Small intestine (tissue), 7 donors: ENCODE data around the gene KIRREL1. TPM values are rescaled to one million over a fixed set of nuclear protein-coding genes. Genes with fewer than 3 reads are reported as not detected.

Source experiments
- DNase-seq, 2 donors: peaks; one replicate each; pipeline versions ENCODE4 v3.0.0 to v3.0.0-alpha.2; 2013
- FAIRE-seq: peaks from 2 replicates; lab custom pipeline; 2012; peaks lifted over from hg19 to GRCh38; lab: Jason Lieb, UNC
- H3K27ac ChIP-seq, 3 donors: one replicate each; pipeline ENCODE4 v1.5.1; 2013; ENCODE audit warnings: low read length in 2 of 3, mild to moderate bottlenecking in 2 of 3, control low read depth in 1 of 3, inconsistent platforms in 1 of 3, low read depth in 1 of 3, moderate library complexity in 1 of 3
- H3K27me3 ChIP-seq, 3 donors: one replicate each; pipeline ENCODE4 v1.6.1; 2013; ENCODE audit warnings: low read length in 3 of 3, inconsistent platforms in 1 of 3; ENCODE audit not compliant: control insufficient read depth in 3 of 3, insufficient read depth in 3 of 3
- H3K36me3 ChIP-seq, 3 donors: one replicate each; pipeline ENCODE4 v1.6.1; 2013; ENCODE audit warnings: low read length in 3 of 3, inconsistent platforms in 1 of 3, low read depth in 1 of 3, mild to moderate bottlenecking in 1 of 3, moderate library complexity in 1 of 3; ENCODE audit not compliant: control insufficient read depth in 3 of 3, insufficient read depth in 2 of 3
- H3K4me1 ChIP-seq, 3 donors: one replicate each; pipeline ENCODE4 v1.6.1; 2013; ENCODE audit warnings: low read length in 2 of 3, inconsistent platforms in 1 of 3, low read depth in 1 of 3, mild to moderate bottlenecking in 1 of 3, moderate library complexity in 1 of 3; ENCODE audit not compliant: control insufficient read depth in 3 of 3, insufficient read depth in 2 of 3
- H3K4me3 ChIP-seq, 3 donors: one replicate each; pipeline ENCODE4 v1.5.1; 2013; ENCODE audit warnings: low read length in 3 of 3, control low read depth in 1 of 3, inconsistent platforms in 1 of 3, low read depth in 1 of 3, mild to moderate bottlenecking in 1 of 3, moderate library complexity in 1 of 3
- H3K9me3 ChIP-seq, 2 donors: one replicate each; pipeline ENCODE4 v1.6.1; 2013; ENCODE audit warnings: low read depth in 1 of 2, low read length in 1 of 2; ENCODE audit not compliant: control insufficient read depth in 2 of 2, insufficient read depth in 1 of 2
- WGBS, 3 donors: extraction: QIAGEN DNeasy Blood & Tissue Kit; methylation state at CpG; one replicate each; pipeline ENCODE4 v1.1.7; 2013; 5-methylcytosine and 5-hydroxymethylcytosine counted together
- polyA plus RNA-seq, 4 donors: library from polyadenylated mRNA; stranded (reverse) in 3 of 4; unstranded in 1 of 4; fragments of 200-250 nt in 3 of 4; fragments of 120-200 nt in 1 of 4; gene quantifications; one replicate each; pipeline versions ENCODE4 v1.2.1 to v1.2.3, GENCODE V29; 2013
- donor health status: healthy with polysubstance abuse.
- donor health status: control.
- donor health status: control.
- donor health status: Bipolar disorder and iron deficiency.
- donor health status: healthy.

Gene KIRREL1
- polyA plus RNA-seq, 4 donors, result 0.22 to 15.3 (median 4.9) TPM

DNA sequence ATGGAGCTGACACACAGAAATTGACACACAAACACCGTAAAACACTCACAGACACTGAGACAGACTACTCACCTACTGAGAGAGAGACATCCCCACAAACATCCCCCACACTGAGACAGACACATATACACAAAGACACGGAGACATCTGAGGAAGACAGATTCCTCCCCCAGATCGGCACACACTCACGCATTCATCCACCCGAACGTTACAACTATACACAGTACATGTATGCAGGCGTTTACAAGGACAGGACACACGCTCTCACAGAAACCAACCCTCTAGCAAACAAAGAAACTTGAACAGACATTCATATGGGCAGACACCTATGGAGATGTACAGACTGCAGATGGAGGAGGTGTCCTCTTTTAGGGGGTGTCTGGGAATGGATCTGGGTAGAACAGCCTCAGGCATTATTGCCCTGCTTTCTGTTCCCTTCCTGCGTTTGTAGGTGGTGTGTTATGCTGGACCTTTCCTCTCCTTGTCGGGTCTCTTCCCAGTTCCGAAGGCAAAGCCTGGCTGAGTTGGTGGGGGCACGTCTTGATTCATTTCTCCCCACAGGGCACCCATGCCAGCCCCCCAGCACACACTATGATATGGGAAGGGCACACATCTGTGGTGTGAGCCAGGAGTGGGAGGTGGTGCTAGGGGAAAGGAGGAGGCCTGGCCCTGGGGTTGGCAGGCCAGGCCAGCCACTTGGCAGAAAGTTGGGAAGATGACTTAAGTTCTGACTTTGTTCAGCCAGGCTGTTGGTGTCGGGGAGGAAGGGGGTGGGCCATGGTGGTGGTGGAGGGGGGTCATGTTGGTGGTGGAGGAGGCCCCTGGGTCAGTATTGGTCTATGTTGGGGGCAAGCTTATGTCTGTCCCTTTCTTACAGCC lies 1.5 kb downstream of the KIRREL1 start:
- 48 to 78% (median 73%) methylated on average over 13 of the region's 13 CpGs for WGBS, 3 donors
- FAIRE-seq, result no peak
- Histone ChIP-seq H3K27ac (peak overlapping the region in 2 of 3 donors; percentile 52 to 63), H3K4me1 (peaks cover 0 to 14% (median 2%) of the 10 kb centered on the region in 3 donors), H3K9me3 (no peaks in the 10 kb centered on the region), H3K27me3 (peaks cover 0 to 7% (median 0%) of the 10 kb centered on the region in 3 donors), H3K4me3 (peak overlapping the region in 1 of 3 donors; percentile 90), H3K36me3 (no peaks in the 10 kb centered on the region)
- peak in 1 of 2 donors; percentile 36 for DNase-seq

DNA sequence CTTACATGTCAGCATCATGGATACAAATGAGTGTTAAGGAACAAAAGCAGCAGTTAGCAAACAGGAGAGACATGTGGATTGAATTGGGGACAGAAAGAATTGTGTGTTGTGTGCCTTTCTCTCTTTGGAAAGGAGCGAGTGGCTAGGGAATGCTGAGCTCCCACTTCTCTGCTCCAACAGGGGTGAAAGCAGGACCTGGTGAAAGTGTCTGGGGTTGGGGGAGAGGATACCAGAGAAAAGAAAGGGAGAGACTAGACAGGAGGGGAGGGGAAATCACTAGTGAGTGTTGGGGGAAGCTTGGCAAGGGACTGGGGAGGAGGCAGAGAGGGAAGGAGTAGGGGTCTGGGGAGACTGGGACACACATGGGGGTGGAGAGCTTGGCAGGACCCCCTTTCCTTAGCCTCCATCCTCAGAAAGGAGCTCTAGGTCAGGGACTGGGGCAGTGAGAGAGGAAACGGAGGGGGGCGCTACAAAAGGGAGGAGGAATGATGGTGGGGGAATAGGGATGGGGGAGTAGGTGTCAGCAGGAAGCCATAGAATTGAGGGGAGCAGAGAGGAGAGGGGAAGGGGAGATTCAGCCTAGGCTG lies 2.2 kb downstream of the KIRREL1 start:
- peaks cover 0 to 14% (median 2%) of the 10 kb centered on the region in 3 donors for H3K4me1 ChIP-seq
- H3K9me3 ChIP-seq, result no peaks in the 10 kb centered on the region
- 69 to 93% (median 92%) methylated on average over 3 of the region's 3 CpGs for WGBS, 3 donors
- H3K27ac ChIP-seq, result peak overlapping the region in 2 of 3 donors; percentile 48 to 52
- DNase-seq, result no peak
- H3K4me3 ChIP-seq, result peak overlapping the region in 1 of 3 donors; percentile 90
- no peak for FAIRE-seq
- H3K27me3 ChIP-seq, result peaks cover 0 to 7% (median 0%) of the 10 kb centered on the region in 3 donors
- no peaks in the 10 kb centered on the region for H3K36me3 ChIP-seq

DNA sequence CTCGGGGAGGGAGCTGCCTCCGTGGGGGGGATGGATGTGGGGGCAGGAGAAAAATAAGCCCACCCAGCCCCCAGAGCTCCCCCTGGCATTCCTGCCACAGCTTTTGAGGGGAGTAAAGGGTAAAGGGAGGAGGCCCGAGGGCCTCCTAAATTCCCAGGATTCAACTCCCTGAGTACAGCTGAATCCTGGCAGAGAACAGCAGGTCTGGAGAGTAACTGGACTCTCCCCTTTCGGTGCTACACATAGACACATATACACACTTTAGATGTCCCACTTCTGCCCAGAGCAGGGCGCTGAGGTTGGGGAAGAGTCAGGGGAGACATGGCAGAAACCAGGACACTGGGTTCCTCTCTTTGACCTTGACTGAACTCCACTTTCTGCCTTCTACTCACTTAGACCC lies 3.0 kb downstream of the KIRREL1 start:
- no peak for FAIRE-seq
- 55 to 88% (median 67%) methylated on average over 5 of the region's 5 CpGs for WGBS, 3 donors
- Histone ChIP-seq H3K9me3 (no peaks in the 10 kb centered on the region), H3K27me3 (peaks cover 0 to 7% (median 0%) of the 10 kb centered on the region in 3 donors), H3K27ac (no peak overlapping the region), H3K4me3 (no peak overlapping the region), H3K4me1 (peaks cover 0 to 16% (median 2%) of the 10 kb centered on the region in 3 donors), H3K36me3 (peaks cover 0 to 1% (median 0%) of the 10 kb centered on the region in 3 donors)
- DNase-seq, result no peak

DNA sequence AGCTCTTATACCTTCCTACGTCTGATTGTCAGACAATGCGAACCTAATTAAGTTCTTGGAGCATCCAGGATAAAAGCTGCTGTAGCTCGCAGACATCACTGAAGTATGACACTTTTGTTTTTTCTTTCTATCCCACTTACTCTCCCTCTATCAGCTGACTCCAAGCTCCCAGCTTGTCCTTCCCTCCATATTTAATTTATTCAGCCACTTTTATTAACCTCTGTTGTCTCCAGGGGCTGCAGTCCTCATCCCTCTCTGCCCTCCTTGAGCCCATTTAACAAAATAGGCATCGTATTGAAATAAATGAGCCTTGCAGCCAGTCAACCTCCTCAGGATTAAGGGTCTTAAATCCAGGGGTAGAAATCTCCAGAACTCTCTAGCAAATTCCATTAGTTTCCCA lies 7.1 kb downstream of the KIRREL1 start:
- Histone ChIP-seq H3K27ac (no peak overlapping the region), H3K9me3 (no peaks in the 10 kb centered on the region), H3K4me1 (peaks cover 0 to 22% (median 2%) of the 10 kb centered on the region in 3 donors), H3K27me3 (no peaks in the 10 kb centered on the region), H3K36me3 (peaks cover 0 to 4% (median 0%) of the 10 kb centered on the region in 3 donors), H3K4me3 (no peak overlapping the region)
- 77 to 91% (median 89%) methylated on average over 4 of the region's 4 CpGs for WGBS, 3 donors
- no peak for DNase-seq
- no peak for FAIRE-seq

DNA sequence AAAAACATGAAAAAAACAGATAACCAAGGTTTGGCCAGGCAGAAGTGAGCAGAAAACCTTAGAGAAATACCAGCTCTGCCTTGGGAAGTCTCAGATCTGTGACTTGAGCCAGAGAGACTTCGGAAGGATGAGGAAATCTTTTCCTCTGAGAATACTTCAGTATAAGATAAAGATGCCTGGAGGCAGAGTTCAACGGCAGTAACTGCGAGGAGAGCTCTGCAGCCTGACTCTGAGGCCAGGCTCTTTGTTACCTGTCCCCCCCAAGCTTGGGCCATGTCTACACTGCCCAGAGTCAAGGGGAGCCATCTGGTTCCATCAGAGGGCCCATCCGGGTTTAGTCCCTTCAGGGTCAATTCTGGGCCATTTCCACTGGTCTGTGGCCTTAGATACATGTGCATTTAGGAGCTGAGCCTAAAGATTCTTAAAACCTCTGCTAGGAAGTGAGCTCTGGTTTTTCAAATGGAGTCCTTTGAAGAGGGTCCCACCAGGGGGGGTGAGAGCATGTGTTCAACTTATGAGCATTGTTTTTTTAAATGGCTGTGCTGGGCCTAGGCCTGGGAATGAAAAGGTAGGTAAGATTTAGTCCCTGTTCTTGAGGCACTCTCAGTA lies 8.7 kb downstream of the KIRREL1 start:
- DNase-seq, result peak in 1 of 2 donors; percentile 59
- Histone ChIP-seq H3K4me1 (peaks cover 0 to 29% (median 2%) of the 10 kb centered on the region in 3 donors), H3K27ac (peak overlapping the region in 2 of 3 donors; percentile 3 to 27), H3K36me3 (peaks cover 0 to 7% (median 0%) of the 10 kb centered on the region in 3 donors), H3K27me3 (no peaks in the 10 kb centered on the region), H3K4me3 (no peak overlapping the region), H3K9me3 (no peaks in the 10 kb centered on the region)
- no peak for FAIRE-seq
- WGBS, 3 donors, result 58 to 71% (median 67%) methylated on average over 4 of the region's 4 CpGs

DNA sequence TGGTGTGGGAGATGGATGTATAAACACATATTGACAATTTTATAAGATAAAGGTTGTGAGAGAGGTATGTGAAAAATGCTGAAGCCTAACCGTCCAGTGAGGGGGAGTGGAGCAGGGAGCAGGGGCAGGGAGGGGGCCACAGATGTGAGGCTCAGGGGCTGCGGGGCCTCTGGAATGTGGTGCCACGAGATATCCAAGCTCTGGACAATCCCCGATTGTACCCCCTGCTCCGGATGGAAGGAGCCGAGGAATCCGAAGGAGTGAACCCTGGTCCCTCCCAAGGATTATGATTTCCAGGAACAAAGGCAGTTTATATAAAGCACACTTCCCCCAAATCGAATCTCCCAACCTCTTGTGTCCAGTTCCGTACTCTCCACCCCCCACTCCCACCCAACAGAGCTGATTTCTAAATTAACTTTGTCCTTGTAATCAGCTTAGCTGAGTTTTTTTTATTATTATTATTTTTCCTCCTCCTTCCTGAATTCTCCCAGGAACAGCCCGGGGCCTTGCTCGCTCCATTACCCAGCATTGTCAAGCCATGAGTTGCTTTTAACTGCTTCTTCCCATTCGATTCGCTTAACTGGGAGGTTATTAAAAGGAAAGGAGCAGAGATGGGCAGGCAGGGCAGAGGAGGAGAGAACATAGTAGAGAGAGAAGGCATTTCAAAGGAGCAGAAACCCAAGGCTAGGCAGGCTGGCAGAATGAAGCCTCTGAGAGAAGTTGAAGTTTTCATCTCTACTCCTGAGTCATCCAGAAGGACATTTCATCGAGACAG lies 9.4 kb downstream of the KIRREL1 start:
- Histone ChIP-seq H3K27me3 (no peaks in the 10 kb centered on the region), H3K36me3 (peaks cover 0 to 7% (median 0%) of the 10 kb centered on the region in 3 donors), H3K4me1 (peaks cover 0 to 31% (median 2%) of the 10 kb centered on the region in 3 donors), H3K4me3 (no peak overlapping the region), H3K9me3 (no peaks in the 10 kb centered on the region), H3K27ac (peak overlapping the region in 2 of 3 donors; percentile 3 to 27)
- WGBS, 3 donors, result 61 to 83% (median 71%) methylated on average over 14 of the region's 14 CpGs
- FAIRE-seq, result no peak
- DNase-seq, result peak in 1 of 2 donors; percentile 47

DNA sequence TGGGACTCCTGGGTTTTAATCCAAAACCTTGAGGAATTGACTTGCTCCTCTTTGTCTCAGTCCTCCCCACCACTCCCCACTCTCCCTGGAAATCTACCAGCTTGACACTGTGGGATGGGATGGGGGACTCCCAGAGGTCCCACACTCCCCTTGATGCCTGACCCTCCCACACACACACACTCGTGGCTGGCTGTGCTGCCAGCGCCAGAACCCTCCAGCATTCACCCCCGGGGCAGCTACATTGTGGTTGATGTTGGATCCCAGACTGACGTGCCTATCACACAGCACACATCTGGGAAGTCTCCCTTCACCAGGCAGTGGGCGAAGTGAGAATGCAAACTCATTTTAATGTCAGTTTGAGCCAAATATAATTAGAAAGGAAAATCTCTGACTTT lies 10.0 kb downstream of the KIRREL1 start:
- peak overlapping the region in 2 of 3 donors; percentile 3 to 8 for H3K27ac ChIP-seq
- peaks cover 0 to 31% (median 2%) of the 10 kb centered on the region in 3 donors for H3K4me1 ChIP-seq
- peaks cover 0 to 7% (median 0%) of the 10 kb centered on the region in 3 donors for H3K36me3 ChIP-seq
- H3K27me3 ChIP-seq, result no peaks in the 10 kb centered on the region
- no peaks in the 10 kb centered on the region for H3K9me3 ChIP-seq
- H3K4me3 ChIP-seq, result no peak overlapping the region
- WGBS, 3 donors, result 51 to 81% (median 69%) methylated on average over 5 of the region's 5 CpGs
- no peak for FAIRE-seq
- no peak for DNase-seq
